ENCODE results near the gene CRABP2. TPM values are rescaled to one million over a fixed set of nuclear protein-coding genes. Genes with fewer than 3 reads are reported as not detected.

The CRABP2 gene
- total RNA-seq, 1 donor from 2014 or later, result 0.55 TPM

DNA sequence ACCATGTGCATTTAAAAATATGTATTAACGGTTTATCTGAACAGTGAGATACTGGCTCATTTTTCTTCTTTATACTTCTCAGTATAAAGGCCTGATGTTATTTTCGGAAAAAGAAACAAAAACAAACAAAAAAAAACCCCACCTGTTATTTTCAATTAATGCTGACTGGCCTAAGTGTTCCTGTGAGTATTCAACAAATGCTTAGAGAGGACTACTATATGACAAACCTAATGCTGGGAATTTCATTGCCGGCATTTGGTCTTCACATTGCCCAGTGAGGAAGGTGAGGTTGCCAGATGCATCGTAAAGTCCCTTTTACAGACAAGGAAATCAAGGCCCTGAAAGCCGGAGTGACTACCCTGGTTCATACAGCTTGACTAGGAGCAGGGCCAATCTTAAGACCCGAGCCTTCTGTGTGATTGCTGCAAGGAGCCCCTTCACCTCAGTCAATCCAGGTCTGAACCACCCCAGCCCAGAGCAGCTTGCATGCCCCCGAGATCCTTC, 34.9 kb upstream of the CRABP2 start:
- ChIA-PET CTCF (interaction anchor here (1.4 to 2.1 kb wide), 4 partner anchors 11 to 34 kb away, joined by 4 to 18 read pairs (median 13); partner anchors contain the start of genes CRABP2, HDGF and PRCC), POLR2A (interaction anchor here (1.0 to 5.0 kb wide), 8 partner anchors 11 to 527 kb away, joined by 3 to 153 read pairs (median 8); partner anchors contain the start of genes HDGF, ISG20L2, MEF2D and METTL25B)
- H3K4me3 Mint-ChIP-seq, result peak overlapping the region; percentile 98
- H3K27me3 Mint-ChIP-seq, result no peaks in the 10 kb centered on the region
- peaks cover 73% of the 10 kb centered on the region for H3K36me3 Mint-ChIP-seq (ENCODE audit: low read depth)
- intact Hi-C loops (cut with micrococcal nuclease), result loop anchor here (2.0 kb wide), 1 partner anchor 239 kb away; the partner anchor contains the start of gene MEF2D
- ATAC-seq (ENCODE audit: low read depth) (no peak), DNase-seq (no peak)
- H3K9me3 Mint-ChIP-seq, result no peaks in the 10 kb centered on the region
- H3K4me1 Mint-ChIP-seq, result peaks cover 28% of the 10 kb centered on the region
- TF ChIP-seq, protein P1, sequence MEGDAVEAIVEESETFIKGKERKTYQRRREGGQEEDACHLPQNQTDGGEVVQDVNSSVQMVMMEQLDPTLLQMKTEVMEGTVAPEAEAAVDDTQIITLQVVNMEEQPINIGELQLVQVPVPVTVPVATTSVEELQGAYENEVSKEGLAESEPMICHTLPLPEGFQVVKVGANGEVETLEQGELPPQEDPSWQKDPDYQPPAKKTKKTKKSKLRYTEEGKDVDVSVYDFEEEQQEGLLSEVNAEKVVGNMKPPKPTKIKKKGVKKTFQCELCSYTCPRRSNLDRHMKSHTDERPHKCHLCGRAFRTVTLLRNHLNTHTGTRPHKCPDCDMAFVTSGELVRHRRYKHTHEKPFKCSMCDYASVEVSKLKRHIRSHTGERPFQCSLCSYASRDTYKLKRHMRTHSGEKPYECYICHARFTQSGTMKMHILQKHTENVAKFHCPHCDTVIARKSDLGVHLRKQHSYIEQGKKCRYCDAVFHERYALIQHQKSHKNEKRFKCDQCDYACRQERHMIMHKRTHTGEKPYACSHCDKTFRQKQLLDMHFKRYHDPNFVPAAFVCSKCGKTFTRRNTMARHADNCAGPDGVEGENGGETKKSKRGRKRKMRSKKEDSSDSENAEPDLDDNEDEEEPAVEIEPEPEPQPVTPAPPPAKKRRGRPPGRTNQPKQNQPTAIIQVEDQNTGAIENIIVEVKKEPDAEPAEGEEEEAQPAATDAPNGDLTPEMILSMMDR (IDR thresholded peaks at IDR 0.05), result no peak
- H3K27ac Mint-ChIP-seq, result peak overlapping the region; percentile 97

DNA sequence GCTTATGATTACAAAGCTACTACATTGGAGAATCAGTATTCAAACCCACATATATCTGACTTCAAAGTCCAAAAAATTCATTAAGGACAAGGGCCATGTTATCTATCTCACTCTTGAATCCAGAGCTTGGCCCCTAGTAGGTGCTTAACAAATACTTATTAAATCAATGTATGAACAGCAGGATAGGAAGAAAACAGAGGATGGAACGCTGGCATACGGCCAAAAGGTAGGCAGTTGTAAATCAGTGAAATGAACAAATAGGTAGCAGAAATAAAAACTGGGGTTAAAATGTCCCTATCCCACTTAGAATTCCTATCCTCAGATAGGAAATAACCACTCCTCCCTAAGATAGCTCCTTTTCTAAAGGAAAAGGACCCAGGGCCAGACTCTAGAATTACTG, 33.5 kb upstream of the CRABP2 start:
- H3K9me3 Mint-ChIP-seq, result no peaks in the 10 kb centered on the region
- TF ChIP-seq, protein P1 (IDR thresholded peaks at IDR 0.05), result no peak
- no peak overlapping the region for H3K27ac Mint-ChIP-seq
- intact Hi-C loops (cut with micrococcal nuclease), result no loop called here
- POLR2A ChIA-PET, result interaction anchor here (1.0 to 1.6 kb wide), 4 partner anchors 10 to 28 kb away, joined by 3 to 10 read pairs (median 4); partner anchors contain the start of genes ISG20L2, METTL25B and PRCC
- peaks cover 28% of the 10 kb centered on the region for H3K4me1 Mint-ChIP-seq
- peaks cover 65% of the 10 kb centered on the region for H3K36me3 Mint-ChIP-seq (ENCODE audit: low read depth)
- H3K27me3 Mint-ChIP-seq, result no peaks in the 10 kb centered on the region
- DNase-seq (no peak), ATAC-seq (ENCODE audit: low read depth) (no peak)
- H3K4me3 Mint-ChIP-seq, result peak overlapping the region; percentile 3
- CTCF ChIA-PET, result interaction anchor here (0.7 to 1.1 kb wide), 2 partner anchors 13 to 100 kb away, joined by 3 to 4 read pairs; no protein-coding TSS in a partner anchor

DNA sequence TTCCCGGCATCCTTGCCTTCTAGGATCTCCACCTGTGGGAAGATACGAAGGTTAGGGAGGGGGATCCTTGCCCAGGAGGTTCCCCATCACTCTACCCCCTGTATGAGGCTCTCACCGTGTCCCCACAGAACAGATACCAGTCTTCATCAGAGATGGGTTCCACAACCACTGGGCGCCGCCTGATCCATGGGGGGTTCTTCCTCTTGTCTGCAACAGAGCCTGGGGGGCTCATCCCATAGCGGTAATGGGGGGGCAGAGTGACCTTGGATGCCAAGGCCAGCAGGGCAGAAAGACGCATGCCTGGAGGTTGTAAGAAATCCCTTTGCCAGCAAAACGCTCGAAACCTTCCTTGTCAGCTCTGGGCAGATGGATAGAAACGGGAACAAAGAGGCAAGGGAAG, 33.0 kb upstream of the CRABP2 start:
- ChIA-PET POLR2A (interaction anchor here (1.0 to 1.6 kb wide), 4 partner anchors 10 to 29 kb away, joined by 3 to 10 read pairs (median 4); partner anchors contain the start of genes ISG20L2, METTL25B and PRCC), CTCF (interaction anchor here (1.1 kb wide), 1 partner anchor 13 kb away, joined by 4 read pairs; no protein-coding TSS in a partner anchor)
- peaks cover 65% of the 10 kb centered on the region for H3K36me3 Mint-ChIP-seq (ENCODE audit: low read depth)
- H3K9me3 Mint-ChIP-seq, result no peaks in the 10 kb centered on the region
- H3K4me1 Mint-ChIP-seq, result peaks cover 28% of the 10 kb centered on the region
- intact Hi-C loops (cut with micrococcal nuclease), result no loop called here
- no peaks in the 10 kb centered on the region for H3K27me3 Mint-ChIP-seq
- no peak for ATAC-seq (ENCODE audit: low read depth)
- TF ChIP-seq, protein P1 (IDR thresholded peaks at IDR 0.05), result no peak
- H3K27ac Mint-ChIP-seq, result no peak overlapping the region
- no peak for DNase-seq
- no peak overlapping the region for H3K4me3 Mint-ChIP-seq

DNA sequence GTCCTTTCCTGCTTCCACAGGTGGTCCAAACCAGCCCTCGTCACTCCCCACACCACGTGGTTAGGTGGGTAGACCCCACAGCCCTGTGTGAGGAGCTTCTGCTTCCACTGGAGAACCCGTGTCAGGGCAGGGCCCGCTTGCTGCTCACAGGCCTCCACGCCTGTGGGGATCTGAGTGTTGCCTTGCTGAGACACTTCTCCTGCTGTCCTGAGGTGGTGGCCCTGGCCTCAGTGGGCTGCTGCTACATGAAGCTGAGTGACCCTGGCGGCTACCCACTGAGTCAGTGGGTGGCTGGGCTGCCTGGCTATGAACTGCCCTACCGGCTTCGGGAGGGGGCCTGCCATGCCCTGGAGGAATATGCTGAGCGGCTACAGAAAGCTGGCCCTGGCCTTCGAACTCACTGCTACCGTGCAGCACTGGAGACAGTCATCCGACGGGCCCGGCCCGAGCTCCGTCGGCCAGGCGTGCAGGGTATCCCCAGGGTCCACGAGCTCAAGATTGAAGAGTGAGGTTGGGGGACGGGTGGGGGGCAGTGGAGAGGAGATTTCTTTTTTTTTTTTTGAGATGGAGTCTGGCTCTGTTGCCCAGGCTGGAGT, 28.7 kb upstream of the CRABP2 start:
- H3K4me1 Mint-ChIP-seq, result peaks cover 15% of the 10 kb centered on the region

More for the DNA sequence above, 28.7 kb upstream of the CRABP2 start:
- DNase-seq (no peak), ATAC-seq (ENCODE audit: low read depth) (no peak)
- Mint-ChIP-seq H3K9me3 (no peaks in the 10 kb centered on the region), H3K4me3 (no peak overlapping the region), H3K36me3 (ENCODE audit: low read depth) (peaks cover 63% of the 10 kb centered on the region), H3K27ac (no peak overlapping the region), H3K27me3 (no peaks in the 10 kb centered on the region)
- CTCF ChIA-PET, result interaction anchor here (0.5 kb wide), 1 partner anchor 213 kb away, joined by 3 read pairs; no protein-coding TSS in a partner anchor
- POLR2A ChIA-PET, result interaction anchor here (0.6 kb wide), 1 partner anchor 253 kb away, joined by 4 read pairs; no protein-coding TSS in a partner anchor
- TF ChIP-seq, protein P1 (IDR thresholded peaks at IDR 0.05), result no peak
- intact Hi-C loops (cut with micrococcal nuclease), result no loop called here

All from activated B cell treated with CpG ODN at 0.5 μM for 24 hours (primary cell).